Testis (tissue), 2 donors: ENCODE data around the gene OLA1.

Source experiments
- CTCF ChIP-seq, 3 experiments: fragments of 450-650 bp in 2 of 3; fragments of 200-600 bp in 1 of 3; sonication (generic) in 1 of 3; IDR thresholded peaks; one replicate each; pipeline ENCODE4 v1.5.1; 2016 to 2019; ENCODE audit warnings: antibody characterized with exemption in 3 of 3, mild to moderate bottlenecking in 2 of 3, moderate library complexity in 1 of 3
- POLR2A ChIP-seq: fragments of 450-650 bp; IDR thresholded peaks from one replicate; pipeline ENCODE4 v1.6.1; 2017; ENCODE audit warnings: antibody characterized with exemption, mild to moderate bottlenecking, moderate library complexity

- TF ChIP-seq POLR2A, result no peak
- no peak for TF ChIP-seq CTCF (IDR thresholded peaks at IDR 0.05)
Observed at GRCh38 chr2:174208026-174208425, 40.3 kb downstream of the OLA1 start.
